GM06990 (cell line): ENCODE measurements around the gene BUD13.
A peak's percentile ranks its signal among the peaks of the same experiment; 100 is the strongest.
"Not testable (repeated sequence)": the region's sequence is repeated elsewhere in the genome, so short reads cannot be mapped to it uniquely, and the experiment has no call there.

Experiments
- DNase-seq: peaks from one replicate; pipeline ENCODE4 v3.0.0-alpha.2; 2011; ENCODE audit not compliant: insufficient read length; ENCODE audit errors: extremely low read depth
- H3K27me3 ChIP-seq: replicated peaks from 2 replicates; pipeline ENCODE4 v1.6.0; 2011; ENCODE audit warnings: low read length; ENCODE audit not compliant: control insufficient read depth, insufficient read depth
- H3K36me3 ChIP-seq: 2 replicates; pipeline ENCODE4 v1.5.1; 2011; ENCODE audit warnings: low read length; ENCODE audit not compliant: control insufficient read depth, insufficient read depth
- H3K4me3 ChIP-seq: replicated peaks from 2 replicates; pipeline ENCODE4 v1.5.1; 2011; ENCODE audit warnings: low read depth, mild to moderate bottlenecking, control low read depth, low read length
- TF ChIP-seq, protein P1 (sequence below): IDR thresholded peaks from 2 replicates; pipeline ENCODE4 v1.5.1; 2011; ENCODE audit warnings: low read length, control low read depth, mild to moderate bottlenecking, inconsistent platforms; ENCODE audit not compliant: insufficient read depth, poor library complexity, severe bottlenecking

BUD13 gene

DNA sequence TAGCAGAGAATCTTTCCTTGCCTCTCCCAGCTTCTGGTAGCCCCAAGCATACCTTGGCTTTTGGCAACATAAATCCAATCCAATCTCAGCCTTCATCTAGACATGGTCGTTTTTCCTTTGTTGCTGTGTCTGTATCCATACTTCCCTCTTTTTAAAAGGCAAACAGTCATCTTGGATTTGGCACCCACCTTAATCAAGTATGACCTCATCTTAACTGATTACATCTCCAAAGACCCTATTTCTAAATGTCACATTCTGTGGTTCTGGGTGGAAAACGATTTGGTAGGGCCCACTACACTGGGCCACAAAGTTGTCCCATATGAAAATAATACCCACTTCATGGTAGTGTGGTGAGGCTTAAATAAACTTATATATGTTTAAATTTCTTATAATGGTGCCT, 852 bp downstream of the BUD13 start:
- Histone ChIP-seq H3K4me3 (peak overlapping the region; percentile 82), H3K36me3 (peaks cover 4% of the 10 kb centered on the region), H3K27me3 (no peaks in the 10 kb centered on the region)
- DNase-seq = no peak
- TF ChIP-seq, protein P1, sequence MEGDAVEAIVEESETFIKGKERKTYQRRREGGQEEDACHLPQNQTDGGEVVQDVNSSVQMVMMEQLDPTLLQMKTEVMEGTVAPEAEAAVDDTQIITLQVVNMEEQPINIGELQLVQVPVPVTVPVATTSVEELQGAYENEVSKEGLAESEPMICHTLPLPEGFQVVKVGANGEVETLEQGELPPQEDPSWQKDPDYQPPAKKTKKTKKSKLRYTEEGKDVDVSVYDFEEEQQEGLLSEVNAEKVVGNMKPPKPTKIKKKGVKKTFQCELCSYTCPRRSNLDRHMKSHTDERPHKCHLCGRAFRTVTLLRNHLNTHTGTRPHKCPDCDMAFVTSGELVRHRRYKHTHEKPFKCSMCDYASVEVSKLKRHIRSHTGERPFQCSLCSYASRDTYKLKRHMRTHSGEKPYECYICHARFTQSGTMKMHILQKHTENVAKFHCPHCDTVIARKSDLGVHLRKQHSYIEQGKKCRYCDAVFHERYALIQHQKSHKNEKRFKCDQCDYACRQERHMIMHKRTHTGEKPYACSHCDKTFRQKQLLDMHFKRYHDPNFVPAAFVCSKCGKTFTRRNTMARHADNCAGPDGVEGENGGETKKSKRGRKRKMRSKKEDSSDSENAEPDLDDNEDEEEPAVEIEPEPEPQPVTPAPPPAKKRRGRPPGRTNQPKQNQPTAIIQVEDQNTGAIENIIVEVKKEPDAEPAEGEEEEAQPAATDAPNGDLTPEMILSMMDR = no peak

DNA sequence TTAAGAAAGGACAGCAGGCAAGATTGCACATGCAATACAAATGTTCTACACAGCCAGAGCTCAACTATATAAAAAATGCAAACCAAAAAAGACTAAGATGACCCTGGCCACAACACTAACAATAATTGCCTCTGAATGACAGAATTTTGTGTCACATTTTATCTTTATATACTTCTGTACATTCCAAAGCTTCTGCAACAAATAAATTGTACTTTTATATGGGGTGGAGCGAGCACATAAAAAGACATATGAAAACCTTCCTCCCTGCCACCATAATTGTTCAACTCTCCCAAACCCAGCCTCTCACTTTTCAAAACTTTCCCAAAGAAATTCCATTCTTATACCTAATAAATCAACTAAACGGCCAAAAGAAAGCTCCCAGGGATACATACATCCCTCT, 10.7 kb downstream of the BUD13 start:
- Histone ChIP-seq H3K4me3 (no peak overlapping the region), H3K36me3 (peaks cover 8% of the 10 kb centered on the region), H3K27me3 (no peaks in the 10 kb centered on the region)
- TF ChIP-seq, protein P1 = no peak
- no peak for DNase-seq

DNA sequence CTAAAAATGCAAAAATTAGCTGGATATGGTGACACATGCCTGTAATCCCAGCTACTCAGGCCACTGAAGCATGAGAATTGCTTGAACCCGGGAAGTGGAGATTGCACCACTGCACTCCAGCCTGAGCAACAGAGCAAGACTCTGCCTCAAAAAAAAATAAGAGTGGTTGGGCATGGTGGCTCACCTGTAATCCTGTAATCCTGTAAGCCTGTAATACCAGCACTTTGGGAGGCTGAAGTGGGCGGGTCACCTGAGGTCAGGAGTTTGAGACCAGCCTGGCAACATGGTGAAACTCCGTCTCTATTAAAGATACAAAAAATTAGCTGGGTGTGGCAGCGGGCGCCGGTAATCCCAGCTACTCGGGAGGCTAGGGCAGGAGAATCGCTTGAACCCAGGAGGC, 16.7 kb downstream of the BUD13 start:
- H3K36me3 ChIP-seq, H3K4me3 ChIP-seq, DNase-seq, H3K27me3 ChIP-seq: not testable (repeated sequence)

DNA sequence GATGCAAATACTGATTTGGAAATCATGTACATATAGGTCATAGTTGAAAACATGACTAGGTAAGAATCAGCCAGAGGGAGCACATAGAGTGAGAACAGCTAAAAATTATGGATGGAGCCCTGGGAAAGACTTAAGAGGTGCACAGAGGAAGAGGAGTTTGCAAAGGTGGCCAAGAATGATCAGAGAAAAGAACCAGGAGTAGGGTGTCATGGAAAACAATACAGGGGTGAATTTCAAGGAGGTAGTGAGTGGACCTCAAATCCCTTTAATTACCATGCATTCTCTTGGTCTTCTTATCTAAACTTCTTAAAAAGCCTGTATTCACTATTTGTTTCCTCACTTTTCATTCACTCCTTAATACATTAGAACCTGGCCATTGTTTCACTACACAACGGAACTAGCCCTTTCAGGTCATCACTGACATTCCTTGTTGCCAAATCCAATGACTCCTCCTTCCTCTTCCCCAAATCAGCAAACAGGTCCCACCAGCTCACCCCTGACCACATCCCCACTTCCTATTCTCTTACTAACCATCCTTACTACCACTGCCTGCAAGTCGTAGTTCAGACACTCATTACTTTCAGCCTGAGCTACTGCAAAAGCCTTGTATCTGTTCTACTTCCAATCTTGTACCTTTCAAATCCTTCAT, 22.6 kb downstream of the BUD13 start:
- Histone ChIP-seq H3K4me3 (no peak overlapping the region), H3K27me3 (no peaks in the 10 kb centered on the region), H3K36me3 (peaks cover 10% of the 10 kb centered on the region)
- no peak for DNase-seq
- TF ChIP-seq, protein P1 = no peak

DNA sequence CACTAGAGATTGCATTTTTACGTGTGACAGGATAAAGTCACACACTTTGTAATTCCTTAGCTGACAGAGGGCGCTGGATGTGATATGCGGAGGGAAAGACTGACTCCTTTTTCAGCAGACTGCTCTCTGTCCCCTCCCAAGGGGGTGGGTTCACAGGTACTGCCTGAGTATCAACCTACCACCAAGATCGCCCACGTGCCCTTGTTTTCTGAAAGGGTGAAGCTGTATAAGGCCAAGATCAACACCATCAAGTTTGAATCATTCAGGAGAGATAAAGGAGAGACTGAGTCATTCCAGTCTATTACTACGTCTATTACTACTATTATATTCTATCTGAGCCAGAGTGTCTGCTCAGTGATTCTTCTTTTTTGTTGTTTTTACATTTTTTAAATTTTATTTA, 30.7 kb downstream of the BUD13 start:
- Histone ChIP-seq H3K4me3 (no peak overlapping the region), H3K27me3 (no peaks in the 10 kb centered on the region), H3K36me3 (no peaks in the 10 kb centered on the region; the same call in none of the 2 replicates)
- TF ChIP-seq, protein P1 = no peak
- no peak for DNase-seq

DNA sequence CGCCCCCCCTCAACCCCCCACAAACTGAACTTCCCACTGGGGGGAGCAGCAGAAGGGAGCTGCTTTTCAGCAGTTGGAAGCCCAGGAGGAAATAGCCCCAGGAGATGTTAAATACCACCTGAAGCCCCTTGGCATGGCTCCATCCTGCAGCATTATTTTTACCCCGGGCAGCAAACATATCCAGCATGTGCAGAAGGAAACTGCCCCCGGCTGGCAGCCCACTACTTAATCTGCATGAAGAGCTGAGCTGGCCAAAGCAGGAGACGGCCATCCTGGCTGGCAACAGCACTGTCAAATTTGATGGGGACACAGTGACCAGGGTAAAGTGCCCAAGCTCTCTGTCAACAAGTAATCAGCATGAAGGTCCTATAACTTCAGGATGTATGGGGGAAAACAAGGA, 32.0 kb downstream of the BUD13 start:
- DNase-seq = no peak
- TF ChIP-seq, protein P1 = no peak
- H3K4me3 ChIP-seq = no peak overlapping the region
- no peaks in the 10 kb centered on the region for H3K27me3 ChIP-seq
- no peaks in the 10 kb centered on the region; the same call in 1 of the 2 replicates for H3K36me3 ChIP-seq
